Rectal smooth muscle tissue (tissue), 1 donor: ENCODE results near the gene GDPD4.

Source experiments
- H3K27ac ChIP-seq: one replicate; pipeline ENCODE4 v1.7.0; 2013; ENCODE audit warnings: low read depth, low read length, inconsistent platforms
- H3K27me3 ChIP-seq: one replicate; pipeline ENCODE4 v1.7.0; 2013; ENCODE audit warnings: low read length; ENCODE audit not compliant: control insufficient read depth, insufficient read depth
- H3K36me3 ChIP-seq: one replicate; pipeline ENCODE4 v1.7.0; 2013; ENCODE audit warnings: low read length; ENCODE audit not compliant: control insufficient read depth, insufficient read depth
- H3K4me1 ChIP-seq: one replicate; pipeline ENCODE4 v1.7.0; 2013; ENCODE audit warnings: low read length; ENCODE audit not compliant: control insufficient read depth, insufficient read depth
- H3K4me3 ChIP-seq: one replicate; pipeline ENCODE4 v1.7.0; 2013; ENCODE audit warnings: low read length
- H3K9ac ChIP-seq: one replicate; pipeline ENCODE4 v1.7.0; 2013; ENCODE audit warnings: low read length

GDPD4 gene, protein sequence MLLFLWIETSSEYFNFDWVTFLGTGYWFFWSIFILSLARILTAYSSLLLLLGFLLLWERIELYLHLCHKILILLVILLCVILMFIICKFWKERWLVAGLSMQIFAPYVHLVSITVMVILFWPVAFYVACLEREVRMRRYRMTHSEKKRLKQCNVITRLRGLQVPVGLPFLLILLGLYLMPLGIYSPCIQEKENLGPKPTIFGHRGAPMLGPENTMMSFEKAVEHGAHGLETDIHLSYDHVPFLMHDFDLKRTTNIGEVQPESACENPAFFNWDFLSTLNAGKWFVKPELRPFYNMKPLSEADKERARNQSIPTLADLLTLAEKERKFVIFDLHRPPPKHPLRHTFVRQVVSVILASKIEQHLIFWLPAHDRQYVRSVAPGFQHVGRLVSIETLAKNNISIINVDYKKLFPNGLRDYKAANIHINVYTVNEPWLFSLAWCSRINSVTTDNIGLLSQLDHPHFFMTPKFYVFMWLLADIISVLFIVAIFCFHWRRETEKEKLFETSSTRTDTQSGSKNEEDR

GRCh38 chr11:77301510-77301909, at the start of gene GDPD4:
GDPD4 (minus strand) TSS chr11:77301686; CDS start chr11:77285137, 16,549 bp downstream.
- no peaks in the 10 kb centered on the region for H3K4me1 ChIP-seq
- H3K27me3 ChIP-seq: no peaks in the 10 kb centered on the region
- H3K9ac ChIP-seq: no peak within 1 kb of the TSS
- H3K36me3 ChIP-seq: no peaks in the 10 kb centered on the region
- H3K4me3 ChIP-seq: no peak within 1 kb of the TSS
- no peak within 1 kb of the TSS for H3K27ac ChIP-seq

- Histone ChIP-seq H3K27me3 (no peaks in the 10 kb centered on the region), H3K36me3 (no peaks in the 10 kb centered on the region), H3K9ac (no peak overlapping the region), H3K4me3 (no peak overlapping the region), H3K27ac (no peak overlapping the region), H3K4me1 (no peaks in the 10 kb centered on the region)
These were observed 46.5 kb upstream of the GDPD4 start for GRCh38 chr11:77347948-77348347.

- no peaks in the 10 kb centered on the region for H3K4me1 ChIP-seq
These were observed 45.6 kb upstream of the GDPD4 start for GRCh38 chr11:77346906-77347603.

GRCh38 chr11:77345621-77346020, 44.1 kb upstream of the GDPD4 start:
- Histone ChIP-seq H3K9ac (no peak overlapping the region), H3K36me3 (no peaks in the 10 kb centered on the region), H3K27me3 (no peaks in the 10 kb centered on the region), H3K4me1 (no peaks in the 10 kb centered on the region), H3K4me3 (no peak overlapping the region), H3K27ac (no peak overlapping the region)

More at GRCh38 chr11:77346906-77347603, 45.6 kb upstream of the GDPD4 start:
- Histone ChIP-seq H3K9ac (no peak overlapping the region), H3K36me3 (no peaks in the 10 kb centered on the region), H3K27me3 (no peaks in the 10 kb centered on the region), H3K27ac (no peak overlapping the region), H3K4me3 (no peak overlapping the region)

DNA sequence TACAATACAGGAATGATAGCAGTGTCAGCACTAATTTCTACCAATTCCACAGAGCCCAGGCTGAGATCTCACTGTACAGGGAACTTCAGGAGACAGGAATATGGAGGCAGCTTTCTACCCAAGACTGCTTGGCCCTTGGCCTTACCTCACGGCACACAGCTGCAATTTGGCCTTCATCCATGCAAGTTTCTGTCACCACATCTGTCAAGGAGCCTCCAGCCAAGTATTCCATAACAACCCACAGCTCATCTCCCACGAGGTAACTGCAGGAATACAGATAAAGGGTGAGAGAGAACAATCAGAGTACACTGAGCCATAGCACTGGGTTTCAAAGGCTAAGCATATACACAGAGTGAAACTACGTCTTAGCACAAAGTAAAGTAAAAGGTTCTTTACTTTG, 39.0 kb upstream of the GDPD4 start:
- Histone ChIP-seq H3K27ac (no peak overlapping the region), H3K4me3 (no peak overlapping the region), H3K27me3 (no peaks in the 10 kb centered on the region), H3K36me3 (peaks cover 5% of the 10 kb centered on the region), H3K9ac (no peak overlapping the region), H3K4me1 (no peaks in the 10 kb centered on the region)

DNA sequence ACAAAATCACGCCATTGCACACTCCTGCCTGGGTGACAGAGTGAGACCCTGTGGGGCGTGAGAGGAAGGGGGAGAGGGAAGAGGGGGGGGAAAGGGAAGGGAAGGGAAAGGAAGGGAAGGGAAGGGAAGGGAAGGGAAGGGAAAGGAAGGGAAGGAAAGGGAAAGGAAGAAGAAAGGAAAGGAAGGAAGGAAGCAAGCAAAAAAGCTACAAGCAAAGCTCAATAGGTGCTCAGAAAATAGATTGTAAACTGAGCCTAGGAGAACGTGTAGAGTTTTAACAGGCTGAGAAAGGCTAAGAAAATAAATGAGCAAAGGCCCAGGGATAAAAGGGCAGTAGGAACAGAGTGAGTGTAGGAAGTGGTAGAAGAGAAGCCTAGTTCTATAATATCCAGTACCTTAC, 30.8 kb upstream of the GDPD4 start:
- Histone ChIP-seq H3K4me1 (no peaks in the 10 kb centered on the region), H3K4me3 (no peak overlapping the region), H3K27me3 (no peaks in the 10 kb centered on the region), H3K9ac (no peak overlapping the region), H3K36me3 (peaks cover 5% of the 10 kb centered on the region), H3K27ac (no peak overlapping the region)

DNA sequence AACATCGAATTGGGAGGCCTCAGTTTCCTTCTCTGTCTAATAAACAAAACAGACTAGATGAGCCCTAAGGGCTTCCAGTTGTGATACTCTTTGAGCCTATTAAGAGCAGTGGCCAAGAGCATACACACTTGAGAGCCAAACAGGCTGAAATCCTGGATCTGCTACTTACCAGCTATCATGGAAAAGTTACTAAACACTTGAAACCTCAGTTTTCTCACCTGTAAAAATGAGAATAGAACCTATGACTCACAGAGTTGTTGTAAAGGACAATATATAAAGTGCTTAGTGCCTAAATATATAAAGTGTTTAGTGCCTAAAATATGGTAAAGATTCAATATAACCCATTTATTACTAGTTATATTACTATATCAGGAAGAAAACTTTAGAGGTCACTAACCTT, 23.7 kb upstream of the GDPD4 start:
- no peaks in the 10 kb centered on the region for H3K4me1 ChIP-seq
- H3K36me3 ChIP-seq: peaks cover 10% of the 10 kb centered on the region
- no peak overlapping the region for H3K9ac ChIP-seq
- no peaks in the 10 kb centered on the region for H3K27me3 ChIP-seq
- H3K27ac ChIP-seq: no peak overlapping the region
- H3K4me3 ChIP-seq: no peak overlapping the region

GRCh38 chr11:77324508-77324907, 23.0 kb upstream of the GDPD4 start:
- H3K27me3 ChIP-seq: no peaks in the 10 kb centered on the region
- H3K4me3 ChIP-seq: no peak overlapping the region
- H3K27ac ChIP-seq: no peak overlapping the region
- no peak overlapping the region for H3K9ac ChIP-seq
- no peaks in the 10 kb centered on the region for H3K4me1 ChIP-seq
- peaks cover 10% of the 10 kb centered on the region for H3K36me3 ChIP-seq

GRCh38 chr11:77322926-77323590, 21.6 kb upstream of the GDPD4 start:
- Histone ChIP-seq H3K4me3 (no peak overlapping the region), H3K27ac (no peak overlapping the region), H3K4me1 (no peaks in the 10 kb centered on the region), H3K36me3 (peaks cover 10% of the 10 kb centered on the region), H3K27me3 (no peaks in the 10 kb centered on the region), H3K9ac (no peak overlapping the region)

- Histone ChIP-seq H3K27ac (no peak overlapping the region), H3K4me1 (no peaks in the 10 kb centered on the region), H3K9ac (no peak overlapping the region), H3K36me3 (peaks cover 10% of the 10 kb centered on the region), H3K27me3 (no peaks in the 10 kb centered on the region), H3K4me3 (no peak overlapping the region)
These were observed 21.0 kb upstream of the GDPD4 start for GRCh38 chr11:77322506-77322905.

GRCh38 chr11:77320351-77320750, 18.9 kb upstream of the GDPD4 start:
- no peak overlapping the region for H3K4me3 ChIP-seq
- no peaks in the 10 kb centered on the region for H3K27me3 ChIP-seq
- no peaks in the 10 kb centered on the region for H3K4me1 ChIP-seq
- peaks cover 3% of the 10 kb centered on the region for H3K36me3 ChIP-seq
- H3K27ac ChIP-seq: no peak overlapping the region
- H3K9ac ChIP-seq: no peak overlapping the region

GRCh38 chr11:77318600-77318999, 17.1 kb upstream of the GDPD4 start:
- H3K27ac ChIP-seq: no peak overlapping the region
- H3K27me3 ChIP-seq: no peaks in the 10 kb centered on the region
- H3K36me3 ChIP-seq: peaks cover 3% of the 10 kb centered on the region
- H3K4me3 ChIP-seq: no peak overlapping the region
- no peaks in the 10 kb centered on the region for H3K4me1 ChIP-seq
- H3K9ac ChIP-seq: no peak overlapping the region
